Activated T-helper 17 cell treated with anti-CD3 and anti-CD28 coated beads, Interleukin-2, amount 50 U/mL, for 72 hours (primary cell): ENCODE data around the gene MYO18B. TPM values are rescaled to one million over a fixed set of nuclear protein-coding genes. Genes with fewer than 3 reads are reported as not detected.

Experiments
- ATAC-seq: fragments of 150-1000 bp; cut with Tn5 transposase; replicated peaks from 2 replicates; pipeline ENCODE4 v1.10.0; 2021; ENCODE audit warnings: mild to moderate bottlenecking, moderate library complexity
- H3K27ac Mint-ChIP-seq: one replicate; pipeline ENCODE4 v1.8.0; 2022; ENCODE audit warnings: mixed read lengths
- H3K27me3 Mint-ChIP-seq: one replicate; pipeline ENCODE4 v1.8.0; 2022; ENCODE audit warnings: mixed read lengths
- H3K36me3 Mint-ChIP-seq: one replicate; pipeline ENCODE4 v1.8.0; 2022; ENCODE audit warnings: low read depth, mild to moderate bottlenecking, mixed read lengths
- H3K4me1 Mint-ChIP-seq: one replicate; pipeline ENCODE4 v1.8.0; 2022; ENCODE audit warnings: mixed read lengths
- H3K4me3 Mint-ChIP-seq: one replicate; pipeline ENCODE4 v1.8.0; 2022; ENCODE audit warnings: mild to moderate bottlenecking, mixed read lengths
- H3K9me3 Mint-ChIP-seq: one replicate; pipeline ENCODE4 v1.8.0; 2022; ENCODE audit warnings: mixed read lengths
- total RNA-seq, 2 donors: library from RNA; stranded (reverse); gene quantifications; one replicate each; pipeline ENCODE4 v1.2.3, GENCODE V29; 2022

Gene MYO18B
- total RNA-seq, 2 donors from 2014 or later = 2.3 to 4.3 TPM

DNA sequence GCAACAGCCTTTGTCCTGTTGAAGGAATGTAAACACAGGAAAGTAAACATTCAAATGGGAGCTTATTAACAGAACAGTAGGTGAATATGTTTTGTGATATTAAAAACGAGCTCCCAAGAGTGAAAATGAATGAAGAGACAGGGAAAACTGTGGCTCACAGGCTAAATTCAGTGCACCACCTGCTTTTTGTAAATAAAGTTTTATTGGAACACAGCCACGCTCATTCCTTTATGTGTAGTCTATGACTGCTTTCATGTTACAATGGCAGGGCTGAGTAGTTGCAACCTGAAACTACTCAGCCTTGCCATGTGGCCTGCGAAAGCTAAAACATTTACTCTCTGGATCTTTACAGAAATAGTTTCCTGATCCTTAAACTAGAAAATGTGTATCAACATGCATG, 136.9 kb downstream of the MYO18B start:
- H3K4me1 Mint-ChIP-seq = no peaks in the 10 kb centered on the region
- H3K27me3 Mint-ChIP-seq = peaks cover 3% of the 10 kb centered on the region
- H3K27ac Mint-ChIP-seq = no peak overlapping the region
- ATAC-seq = no peak
- H3K4me3 Mint-ChIP-seq = no peak overlapping the region
- H3K36me3 Mint-ChIP-seq = no peaks in the 10 kb centered on the region
- H3K9me3 Mint-ChIP-seq = no peaks in the 10 kb centered on the region

DNA sequence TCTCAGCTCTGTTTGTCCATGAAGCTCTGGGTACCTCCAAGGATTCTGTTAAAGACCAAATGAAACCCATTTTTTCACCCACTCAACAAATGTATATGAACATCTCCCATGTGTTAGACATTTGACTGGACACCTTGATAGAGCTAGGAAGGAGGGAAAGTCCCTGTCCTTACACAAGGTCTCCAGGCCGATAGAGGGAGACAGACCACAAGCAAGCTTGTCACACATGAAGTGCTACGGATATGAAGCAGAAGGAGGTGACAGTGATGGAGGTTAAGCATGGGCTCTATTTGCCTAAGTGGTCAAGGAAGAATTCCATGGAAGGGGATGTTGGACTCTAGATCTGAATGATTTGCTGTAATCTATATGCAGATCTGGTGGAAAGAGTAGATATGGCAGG, 138.5 kb downstream of the MYO18B start:
- Mint-ChIP-seq H3K4me3 (no peak overlapping the region), H3K9me3 (no peaks in the 10 kb centered on the region), H3K4me1 (no peaks in the 10 kb centered on the region), H3K36me3 (no peaks in the 10 kb centered on the region), H3K27me3 (peaks cover 3% of the 10 kb centered on the region), H3K27ac (no peak overlapping the region)
- ATAC-seq = no peak

DNA sequence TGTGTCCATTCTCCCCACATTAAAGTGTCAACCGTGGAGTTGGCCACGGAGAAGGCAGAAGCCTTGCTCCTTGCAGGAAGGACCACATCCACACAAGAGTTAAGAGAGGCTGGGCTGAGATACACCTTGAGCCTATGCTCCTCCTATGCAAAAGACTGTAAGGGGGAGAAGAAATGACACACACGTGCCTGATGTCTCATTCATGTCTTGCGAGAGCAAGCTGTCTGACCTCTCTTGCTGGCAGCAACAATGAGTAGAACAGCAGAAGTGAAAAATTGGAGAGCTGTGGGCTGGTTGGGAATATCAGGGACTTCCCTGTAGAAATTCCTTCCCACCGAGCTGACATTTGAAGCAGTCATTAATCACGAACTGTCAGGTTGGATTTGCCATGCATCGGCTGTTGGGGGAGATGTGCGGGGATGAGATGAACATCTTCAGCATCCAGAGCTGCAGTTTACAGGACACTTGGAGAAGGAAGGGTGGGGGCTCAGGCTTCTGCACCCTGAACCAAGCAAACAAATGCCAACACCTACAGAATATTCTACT, 139.3 kb downstream of the MYO18B start:
- no peaks in the 10 kb centered on the region for H3K4me1 Mint-ChIP-seq
- H3K9me3 Mint-ChIP-seq = no peaks in the 10 kb centered on the region
- no peak overlapping the region for H3K4me3 Mint-ChIP-seq
- no peaks in the 10 kb centered on the region for H3K36me3 Mint-ChIP-seq
- ATAC-seq = no peak
- H3K27ac Mint-ChIP-seq = no peak overlapping the region
- peaks cover 3% of the 10 kb centered on the region for H3K27me3 Mint-ChIP-seq

DNA sequence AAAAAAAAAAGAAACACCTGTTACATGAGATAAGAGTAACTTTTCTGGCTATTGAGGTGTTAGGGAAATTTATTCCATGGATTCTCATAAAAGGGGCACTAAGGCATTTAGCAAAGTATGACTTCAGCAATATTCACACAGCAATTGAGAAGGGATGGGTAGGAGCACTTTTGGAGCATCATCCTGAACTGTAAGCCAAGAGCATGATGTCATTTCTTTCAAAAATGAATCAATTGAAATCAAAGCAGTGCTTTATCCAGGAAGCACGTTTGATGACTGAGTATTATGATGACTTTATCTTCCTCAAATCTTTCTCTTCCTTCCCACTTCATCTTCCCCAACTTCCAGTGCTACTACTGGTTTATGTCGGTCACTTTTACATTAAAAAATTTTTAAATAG, 140.4 kb downstream of the MYO18B start:
- Mint-ChIP-seq H3K36me3 (no peaks in the 10 kb centered on the region), H3K27ac (no peak overlapping the region), H3K9me3 (no peaks in the 10 kb centered on the region), H3K4me3 (no peak overlapping the region), H3K27me3 (peaks cover 3% of the 10 kb centered on the region), H3K4me1 (no peaks in the 10 kb centered on the region)
- no peak for ATAC-seq

DNA sequence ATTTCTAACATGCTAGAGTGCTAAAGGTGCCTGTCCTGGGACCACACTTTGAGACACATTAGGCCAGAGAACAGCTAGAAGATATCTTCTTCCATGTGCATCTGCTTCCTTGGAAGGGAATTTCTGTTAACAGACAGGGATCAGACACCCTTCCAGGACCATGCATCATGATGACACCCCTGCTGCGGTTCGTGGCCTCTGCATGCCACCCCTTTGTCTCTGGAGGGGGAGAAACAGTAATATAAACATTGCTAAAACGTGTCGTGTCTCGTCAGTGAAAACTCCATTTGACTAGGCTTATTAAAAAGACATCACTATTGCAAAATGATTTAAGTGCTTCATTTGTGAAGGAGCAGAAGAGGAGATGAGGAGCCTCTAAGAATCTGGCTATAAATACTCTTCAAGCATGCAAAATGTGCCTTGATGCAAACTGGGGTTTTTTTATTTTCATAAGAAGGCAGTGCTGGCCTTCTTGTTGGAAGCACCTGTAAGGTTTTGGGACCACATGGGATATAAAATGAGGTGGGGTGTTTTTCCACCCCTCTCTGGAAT, 141.6 kb downstream of the MYO18B start:
- H3K4me3 Mint-ChIP-seq = no peak overlapping the region
- no peaks in the 10 kb centered on the region for H3K9me3 Mint-ChIP-seq
- ATAC-seq = no peak
- no peak overlapping the region for H3K27ac Mint-ChIP-seq
- H3K27me3 Mint-ChIP-seq = peaks cover 2% of the 10 kb centered on the region
- no peaks in the 10 kb centered on the region for H3K36me3 Mint-ChIP-seq
- no peaks in the 10 kb centered on the region for H3K4me1 Mint-ChIP-seq

DNA sequence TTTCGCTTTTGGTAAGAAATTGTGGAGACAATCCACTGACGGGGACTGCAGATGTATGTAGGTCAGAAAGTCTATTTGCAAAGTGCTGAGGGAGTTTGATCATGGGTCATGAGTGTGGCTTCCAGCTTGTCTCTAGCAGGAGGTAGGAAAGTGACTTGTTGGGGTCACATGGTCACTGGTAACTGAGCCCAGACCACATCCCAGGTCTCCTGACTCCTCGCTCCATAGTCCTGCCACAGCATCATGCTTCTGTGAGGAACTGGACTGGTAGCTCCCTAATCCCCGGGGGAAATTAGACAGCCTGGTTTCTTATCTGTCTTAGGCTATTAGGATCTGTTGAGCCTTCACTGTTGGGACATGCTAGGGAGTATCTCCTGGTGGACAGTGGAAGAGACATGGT, 142.1 kb downstream of the MYO18B start:
- H3K4me1 Mint-ChIP-seq = no peaks in the 10 kb centered on the region
- no peaks in the 10 kb centered on the region for H3K9me3 Mint-ChIP-seq

DNA sequence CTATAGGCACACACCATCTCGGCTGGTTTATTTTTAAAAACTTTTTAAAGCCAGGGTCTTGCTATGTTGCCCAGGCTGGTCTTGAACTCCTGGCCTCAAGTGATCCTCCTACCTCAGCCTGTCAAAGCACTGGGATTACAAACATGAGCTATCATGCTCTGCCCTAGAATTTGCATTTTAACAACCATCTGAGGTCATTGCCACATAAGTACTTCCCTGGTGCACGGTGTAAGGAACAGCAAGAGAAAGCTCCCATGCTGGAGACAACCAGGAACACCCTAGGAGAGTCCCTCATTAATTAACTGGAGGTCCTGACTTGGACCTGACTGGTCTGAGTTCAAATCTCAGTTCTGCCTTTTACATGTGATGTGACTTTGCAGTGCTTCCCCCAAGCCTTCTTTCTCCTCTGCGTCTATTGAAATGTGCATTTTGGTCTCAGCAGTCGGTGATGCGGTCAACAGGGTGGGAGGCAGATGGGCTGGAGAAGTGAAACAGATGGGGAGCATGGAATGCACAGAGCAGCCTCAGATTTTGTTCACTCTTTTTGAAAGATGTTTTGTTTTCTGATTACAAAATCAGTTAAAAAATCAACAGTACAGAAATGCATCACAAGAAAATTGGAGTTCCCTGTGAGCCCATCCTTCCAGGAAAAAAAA, 146.5 kb downstream of the MYO18B start:
- H3K27ac Mint-ChIP-seq = no peak overlapping the region
- H3K4me3 Mint-ChIP-seq = no peak overlapping the region
- H3K27me3 Mint-ChIP-seq = peaks cover 3% of the 10 kb centered on the region
- no peaks in the 10 kb centered on the region for H3K36me3 Mint-ChIP-seq
- H3K4me1 Mint-ChIP-seq = no peaks in the 10 kb centered on the region
- no peaks in the 10 kb centered on the region for H3K9me3 Mint-ChIP-seq
- ATAC-seq = no peak

More for the DNA sequence above, 142.1 kb downstream of the MYO18B start:
- no peak overlapping the region for H3K27ac Mint-ChIP-seq
- no peak for ATAC-seq
- no peak overlapping the region for H3K4me3 Mint-ChIP-seq
- H3K27me3 Mint-ChIP-seq = peaks cover 3% of the 10 kb centered on the region
- no peaks in the 10 kb centered on the region for H3K36me3 Mint-ChIP-seq

DNA sequence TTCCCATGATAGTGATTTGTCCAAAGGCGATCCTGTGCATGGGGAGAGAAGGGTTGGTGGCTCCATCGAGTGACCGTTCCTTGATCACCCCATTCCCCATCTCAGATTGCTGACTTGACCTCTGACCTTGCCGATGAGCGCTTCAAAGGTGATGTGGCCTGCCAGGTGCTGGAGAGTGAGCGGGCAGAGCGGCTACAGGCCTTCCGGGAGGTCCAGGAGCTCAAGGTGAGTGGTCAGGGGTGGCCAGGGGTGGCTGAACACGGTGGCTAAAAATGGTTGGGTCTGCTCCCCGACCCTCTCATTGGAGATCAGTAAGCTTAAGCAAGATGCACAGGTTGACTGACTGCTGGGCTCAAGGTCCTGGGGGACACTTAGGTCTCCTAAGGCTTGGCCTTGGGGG, 148.7 kb downstream of the MYO18B start:
- Mint-ChIP-seq H3K4me1 (no peaks in the 10 kb centered on the region), H3K36me3 (no peaks in the 10 kb centered on the region), H3K27me3 (peaks cover 14% of the 10 kb centered on the region), H3K9me3 (no peaks in the 10 kb centered on the region), H3K27ac (no peak overlapping the region), H3K4me3 (no peak overlapping the region)
- ATAC-seq = no peak

DNA sequence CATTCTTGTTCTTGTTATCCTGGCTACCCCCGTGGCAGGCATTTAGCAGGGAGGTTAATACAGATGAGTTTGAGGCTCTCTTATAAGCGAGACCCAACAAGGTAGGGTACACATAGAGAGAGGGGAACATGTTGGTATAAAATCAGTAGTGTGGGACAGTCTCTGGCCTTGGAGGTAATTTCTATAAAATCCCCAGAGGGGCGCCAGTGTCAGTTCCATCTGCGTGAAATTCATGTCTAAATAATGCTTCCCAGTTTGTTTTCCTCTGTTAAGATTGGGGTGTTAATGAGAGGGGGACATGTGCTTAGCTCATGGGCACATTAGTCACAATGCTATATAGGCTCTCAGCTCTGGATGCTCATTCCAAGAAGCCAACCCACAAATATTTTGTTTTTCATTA, 150.7 kb downstream of the MYO18B start:
- no peaks in the 10 kb centered on the region for H3K9me3 Mint-ChIP-seq
- no peak overlapping the region for H3K4me3 Mint-ChIP-seq
- peaks cover 14% of the 10 kb centered on the region for H3K27me3 Mint-ChIP-seq
- H3K27ac Mint-ChIP-seq = no peak overlapping the region
- H3K4me1 Mint-ChIP-seq = no peaks in the 10 kb centered on the region
- no peak for ATAC-seq
- no peaks in the 10 kb centered on the region for H3K36me3 Mint-ChIP-seq

DNA sequence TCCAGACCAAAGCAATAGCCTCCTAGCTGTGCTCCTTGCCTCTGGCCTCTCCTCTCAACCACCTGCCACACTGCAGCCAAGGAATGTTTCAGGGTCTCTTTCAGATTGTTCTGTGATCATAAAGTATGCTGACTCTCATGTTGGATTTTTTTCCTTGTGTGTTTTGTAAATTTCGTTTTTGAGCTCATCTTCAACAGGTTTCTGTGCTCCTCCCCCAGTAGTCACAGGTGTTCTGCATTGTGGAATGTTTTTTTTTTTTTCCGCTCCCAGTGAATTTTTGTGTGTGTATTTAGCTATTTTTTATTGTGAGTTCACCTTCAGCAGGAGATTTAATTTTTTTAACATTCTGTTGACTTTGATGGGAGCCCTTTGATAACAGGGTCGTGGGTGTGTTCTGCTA, 153.7 kb downstream of the MYO18B start:
- Mint-ChIP-seq H3K27ac (no peak overlapping the region), H3K4me1 (no peaks in the 10 kb centered on the region), H3K36me3 (no peaks in the 10 kb centered on the region), H3K9me3 (no peaks in the 10 kb centered on the region), H3K4me3 (no peak overlapping the region), H3K27me3 (peaks cover 12% of the 10 kb centered on the region)
- no peak for ATAC-seq

DNA sequence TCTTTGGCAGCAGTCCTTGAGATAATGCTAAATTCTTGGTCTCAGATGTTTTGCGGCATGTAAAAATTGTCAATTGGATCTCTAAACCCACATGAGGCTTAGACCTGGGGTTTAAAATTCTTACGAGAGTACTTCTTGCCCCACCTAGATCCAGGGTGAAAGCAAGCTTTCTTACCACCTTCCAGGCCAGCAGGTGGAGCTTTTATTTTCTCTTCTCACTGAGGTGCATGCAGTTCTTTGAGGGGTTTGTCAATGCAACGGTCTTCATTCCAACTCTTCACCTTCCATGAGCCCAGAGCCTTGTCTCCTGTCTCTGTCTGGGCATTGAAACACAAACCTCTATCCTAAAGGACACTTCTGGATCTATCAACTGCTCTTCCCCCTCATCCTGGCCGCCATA, 154.1 kb downstream of the MYO18B start:
- peaks cover 12% of the 10 kb centered on the region for H3K27me3 Mint-ChIP-seq
- no peak for ATAC-seq
- no peaks in the 10 kb centered on the region for H3K36me3 Mint-ChIP-seq
- no peak overlapping the region for H3K4me3 Mint-ChIP-seq
- no peaks in the 10 kb centered on the region for H3K4me1 Mint-ChIP-seq
- H3K9me3 Mint-ChIP-seq = no peaks in the 10 kb centered on the region
- H3K27ac Mint-ChIP-seq = no peak overlapping the region

DNA sequence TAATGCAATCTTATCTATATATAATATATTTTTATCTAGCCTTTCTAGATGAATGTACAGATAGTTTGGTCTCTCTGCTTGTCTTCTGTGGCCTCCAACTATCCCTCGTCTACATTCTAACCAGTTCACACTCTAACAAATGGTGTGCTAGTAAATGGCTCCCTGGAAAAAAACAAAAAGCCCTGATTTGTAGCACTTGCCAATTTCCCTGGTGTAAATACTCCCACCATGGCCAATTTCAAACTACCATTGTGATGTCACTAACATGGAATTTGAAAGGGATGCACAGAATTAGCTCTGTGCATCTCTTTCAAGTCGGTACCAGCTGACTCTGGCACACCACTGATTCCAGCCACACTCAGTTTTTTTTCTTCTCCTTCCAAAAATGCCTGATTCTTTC, 154.6 kb downstream of the MYO18B start:
- Mint-ChIP-seq H3K4me3 (no peak overlapping the region), H3K27me3 (peaks cover 14% of the 10 kb centered on the region), H3K36me3 (no peaks in the 10 kb centered on the region), H3K4me1 (no peaks in the 10 kb centered on the region), H3K9me3 (no peaks in the 10 kb centered on the region), H3K27ac (no peak overlapping the region)
- ATAC-seq = no peak

DNA sequence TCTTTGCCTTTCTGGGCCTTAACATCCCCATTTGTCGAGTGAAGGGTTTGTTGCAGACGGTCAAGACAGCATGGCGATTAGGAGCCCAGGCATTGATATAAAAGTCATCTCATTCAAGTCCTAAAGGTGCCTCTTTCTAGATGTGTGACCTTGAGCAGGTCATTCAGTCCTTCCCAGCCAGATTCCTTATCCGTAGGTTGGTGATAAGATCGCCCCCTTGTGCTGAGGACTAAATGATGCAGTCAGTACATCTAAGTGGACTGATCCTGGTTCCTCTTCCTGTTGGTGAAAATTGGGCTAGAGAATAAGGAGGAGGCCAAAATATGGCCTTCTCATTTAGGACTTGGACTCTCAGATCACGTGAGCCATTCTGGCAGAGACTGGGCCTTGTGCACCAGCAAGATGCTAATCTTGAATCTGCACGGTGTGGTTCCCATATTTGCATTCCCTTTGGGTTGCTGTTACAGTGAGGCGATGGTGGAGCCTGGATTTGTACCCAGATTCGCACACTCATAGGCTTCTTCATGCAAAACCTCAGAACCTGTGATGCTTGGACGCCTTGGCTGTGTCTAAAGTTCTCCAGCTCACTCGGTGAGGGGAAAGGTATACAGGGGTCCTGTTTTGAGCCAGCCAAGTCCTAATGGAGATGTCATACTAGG, 156.8 kb downstream of the MYO18B start:
- H3K4me1 Mint-ChIP-seq = no peaks in the 10 kb centered on the region
- H3K36me3 Mint-ChIP-seq = no peaks in the 10 kb centered on the region
- no peak overlapping the region for H3K27ac Mint-ChIP-seq
- no peak for ATAC-seq
- peaks cover 17% of the 10 kb centered on the region for H3K27me3 Mint-ChIP-seq
- no peak overlapping the region for H3K4me3 Mint-ChIP-seq
- H3K9me3 Mint-ChIP-seq = no peaks in the 10 kb centered on the region

DNA sequence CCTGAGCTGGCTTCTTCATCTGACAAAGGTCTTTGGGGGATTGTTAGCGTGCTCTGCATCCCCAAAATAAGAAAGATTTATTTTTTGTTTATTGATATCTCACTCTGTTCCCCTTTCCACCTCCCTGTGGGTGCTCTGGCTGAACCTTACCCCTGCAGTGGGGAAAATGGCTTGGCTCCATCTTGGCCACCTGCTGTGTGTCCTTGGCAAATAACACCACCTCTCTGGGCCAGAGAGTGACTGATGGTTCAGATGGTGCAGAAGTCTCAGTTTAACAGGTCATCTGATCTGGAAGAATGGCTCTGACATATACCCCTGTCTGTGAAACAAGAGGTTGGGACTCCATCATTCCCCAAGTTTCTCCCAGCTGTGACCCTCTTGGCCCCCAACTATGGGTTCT, 157.6 kb downstream of the MYO18B start:
- ATAC-seq = no peak
- Mint-ChIP-seq H3K9me3 (no peaks in the 10 kb centered on the region), H3K4me1 (no peaks in the 10 kb centered on the region), H3K27me3 (peaks cover 17% of the 10 kb centered on the region), H3K4me3 (no peak overlapping the region), H3K36me3 (no peaks in the 10 kb centered on the region), H3K27ac (no peak overlapping the region)

DNA sequence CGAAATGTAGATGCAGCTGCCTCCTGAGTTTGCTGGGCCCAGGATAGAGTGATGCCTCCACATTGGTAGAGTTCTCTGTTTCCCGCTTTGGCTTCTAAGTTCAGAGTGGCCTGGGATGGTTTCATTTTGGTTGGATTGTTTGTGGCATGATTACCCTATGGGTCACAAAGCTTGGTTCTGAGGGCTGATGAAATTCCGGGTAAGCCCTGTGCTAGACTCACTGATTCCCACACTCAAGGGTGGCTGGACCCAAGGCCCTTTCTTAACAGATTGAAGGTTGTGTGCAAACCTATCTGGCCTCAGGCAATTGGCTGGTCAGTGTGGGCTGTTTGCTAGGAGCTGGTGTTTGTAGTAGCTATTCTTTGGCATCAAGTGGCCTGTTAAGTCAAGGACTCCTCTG, 158.4 kb downstream of the MYO18B start:
- Mint-ChIP-seq H3K4me1 (no peaks in the 10 kb centered on the region), H3K27me3 (peaks cover 12% of the 10 kb centered on the region), H3K9me3 (no peaks in the 10 kb centered on the region), H3K27ac (no peak overlapping the region), H3K4me3 (no peak overlapping the region), H3K36me3 (no peaks in the 10 kb centered on the region)
- no peak for ATAC-seq
